ENCODE results near the gene MACROH2A1. TPM values are rescaled to one million over a fixed set of nuclear protein-coding genes. Genes with fewer than 3 reads are reported as not detected.

MACROH2A1 gene
- total RNA-seq, 1 experiment from 2014 or later = 236 TPM

DNA sequence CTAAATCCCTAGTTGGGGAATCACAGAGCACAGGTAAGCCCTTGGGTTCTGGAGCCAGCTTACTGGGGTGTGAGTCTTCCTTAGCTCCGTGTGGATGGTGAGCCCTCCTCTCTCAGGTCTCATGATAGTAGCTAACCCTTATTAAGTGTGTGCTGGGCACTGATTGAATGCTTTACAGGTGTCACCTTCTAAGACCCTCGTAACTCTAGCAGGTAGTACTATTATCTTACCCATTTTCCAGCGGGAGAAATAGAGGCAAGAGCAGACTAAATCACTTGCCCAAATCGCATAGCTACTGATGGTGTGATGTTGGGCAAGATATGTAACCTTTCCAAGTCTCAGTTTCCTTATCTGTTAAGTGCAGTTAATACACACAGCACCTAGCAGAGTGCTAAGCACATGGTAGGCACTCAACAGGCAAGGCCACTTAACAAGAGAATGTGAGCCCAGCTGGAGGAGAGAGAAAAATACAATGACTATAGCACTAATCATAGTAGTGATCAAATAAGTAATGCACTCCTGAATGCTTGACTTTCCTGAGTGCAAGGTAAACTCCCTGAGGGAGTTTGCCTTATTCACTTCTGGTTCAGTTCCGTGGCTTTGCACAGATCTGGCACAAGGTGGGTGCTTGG, 48.4 kb upstream of the MACROH2A1 start, which contains the start of gene DCANP1:
Gene DCANP1, minus strand, starts transcription at position 51 of the 632 bp plus-strand sequence. CDS start 240 bp downstream, outside the sequence.
- DNase-seq = no peak
- Histone ChIP-seq H3K9me3 (no peaks in the 10 kb centered on the region), H3K4me3 (ENCODE audit: low read depth, low read length) (no peak within 1 kb of the TSS), H3K36me3 (ENCODE audit: control insufficient read depth, insufficient read depth, low read length) (no peaks in the 10 kb centered on the region), H3K27me3 (replicated peaks; ENCODE audit: control insufficient read depth, insufficient read depth, low read length) (no peaks in the 10 kb centered on the region), H3K4me1 (no peaks in the 10 kb centered on the region)
- Mint-ChIP-seq H3K27me3 (ENCODE audit: insufficient read depth, unreplicated experiment) (no peaks in the 10 kb centered on the region), H3K9me3 (ENCODE audit: unreplicated experiment) (no peaks in the 10 kb centered on the region), H3K4me3 (ENCODE audit: unreplicated experiment) (no peak within 1 kb of the TSS), H3K4me1 (ENCODE audit: low read depth, unreplicated experiment) (no peaks in the 10 kb centered on the region), H3K36me3 (ENCODE audit: insufficient read depth, unreplicated experiment) (no peaks in the 10 kb centered on the region), H3K27ac (ENCODE audit: unreplicated experiment) (no peak within 1 kb of the TSS)
- no TSS peak for BruUV-seq (replicated peaks)
- intact Hi-C loops (cut with micrococcal nuclease; ENCODE audit: unreplicated experiment) = no loop called here
- TF ChIP-seq, protein P1, sequence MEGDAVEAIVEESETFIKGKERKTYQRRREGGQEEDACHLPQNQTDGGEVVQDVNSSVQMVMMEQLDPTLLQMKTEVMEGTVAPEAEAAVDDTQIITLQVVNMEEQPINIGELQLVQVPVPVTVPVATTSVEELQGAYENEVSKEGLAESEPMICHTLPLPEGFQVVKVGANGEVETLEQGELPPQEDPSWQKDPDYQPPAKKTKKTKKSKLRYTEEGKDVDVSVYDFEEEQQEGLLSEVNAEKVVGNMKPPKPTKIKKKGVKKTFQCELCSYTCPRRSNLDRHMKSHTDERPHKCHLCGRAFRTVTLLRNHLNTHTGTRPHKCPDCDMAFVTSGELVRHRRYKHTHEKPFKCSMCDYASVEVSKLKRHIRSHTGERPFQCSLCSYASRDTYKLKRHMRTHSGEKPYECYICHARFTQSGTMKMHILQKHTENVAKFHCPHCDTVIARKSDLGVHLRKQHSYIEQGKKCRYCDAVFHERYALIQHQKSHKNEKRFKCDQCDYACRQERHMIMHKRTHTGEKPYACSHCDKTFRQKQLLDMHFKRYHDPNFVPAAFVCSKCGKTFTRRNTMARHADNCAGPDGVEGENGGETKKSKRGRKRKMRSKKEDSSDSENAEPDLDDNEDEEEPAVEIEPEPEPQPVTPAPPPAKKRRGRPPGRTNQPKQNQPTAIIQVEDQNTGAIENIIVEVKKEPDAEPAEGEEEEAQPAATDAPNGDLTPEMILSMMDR (IDR thresholded peaks at IDR 0.05; ENCODE audit: insufficient read depth in 1 of 2, low read depth in 1 of 2, low read length in 1 of 2, severe bottlenecking in 1 of 2, unreplicated experiment in 1 of 2) = no peak
- POLR2A ChIA-PET = no interaction called here
- CTCF ChIA-PET = interaction anchor here (1.2 to 2.3 kb wide), 3 partner anchors 10 to 114 kb away, joined by 3 to 9 read pairs (median 6); no protein-coding TSS in a partner anchor

DNA sequence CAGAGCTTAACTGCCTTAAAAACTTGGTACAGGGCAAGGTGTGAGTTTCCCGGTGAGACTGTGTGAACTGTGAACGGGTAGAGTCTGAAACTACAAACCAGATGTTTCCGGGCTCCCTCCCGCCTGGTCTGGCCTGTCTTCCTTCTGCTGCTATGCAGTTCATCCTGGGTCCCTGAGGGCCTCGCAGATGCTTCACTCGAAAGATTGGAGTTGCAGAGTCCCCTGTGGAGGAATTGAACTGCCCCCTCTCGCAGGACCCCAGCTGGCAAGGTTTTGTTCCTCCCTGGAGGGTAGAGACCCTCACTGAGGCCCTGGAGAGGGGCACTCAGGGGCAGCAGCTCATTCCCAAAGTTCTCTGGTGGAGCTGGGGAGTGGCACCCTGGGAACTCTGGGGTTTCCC, 47.6 kb upstream of the MACROH2A1 start:
- H3K27me3 ChIP-seq (replicated peaks; ENCODE audit: control insufficient read depth, insufficient read depth, low read length) = no peaks in the 10 kb centered on the region
- intact Hi-C loops (cut with micrococcal nuclease; ENCODE audit: unreplicated experiment) = no loop called here
- H3K36me3 ChIP-seq (ENCODE audit: control insufficient read depth, insufficient read depth, low read length) = no peaks in the 10 kb centered on the region
- Mint-ChIP-seq H3K9me3 (ENCODE audit: unreplicated experiment) (no peaks in the 10 kb centered on the region), H3K27ac (ENCODE audit: unreplicated experiment) (no peak overlapping the region), H3K4me1 (ENCODE audit: low read depth, unreplicated experiment) (no peaks in the 10 kb centered on the region), H3K27me3 (ENCODE audit: insufficient read depth, unreplicated experiment) (no peaks in the 10 kb centered on the region), H3K36me3 (ENCODE audit: insufficient read depth, unreplicated experiment) (no peaks in the 10 kb centered on the region), H3K4me3 (ENCODE audit: unreplicated experiment) (no peak overlapping the region)
- no peak overlapping the region for H3K4me3 ChIP-seq (ENCODE audit: low read depth, low read length)
- no peaks in the 10 kb centered on the region for H3K4me1 ChIP-seq
- no peaks in the 10 kb centered on the region for H3K9me3 ChIP-seq
- TF ChIP-seq, protein P1 (IDR thresholded peaks at IDR 0.05; ENCODE audit: insufficient read depth in 1 of 2, low read depth in 1 of 2, low read length in 1 of 2, severe bottlenecking in 1 of 2, unreplicated experiment in 1 of 2) = no peak
- no TSS peak for BruUV-seq (replicated peaks)
- DNase-seq = no peak
- ChIA-PET POLR2A (no interaction called here), CTCF (interaction anchor here (1.2 to 2.3 kb wide), 2 partner anchors 11 to 114 kb away, joined by 3 to 6 read pairs; no protein-coding TSS in a partner anchor)

DNA sequence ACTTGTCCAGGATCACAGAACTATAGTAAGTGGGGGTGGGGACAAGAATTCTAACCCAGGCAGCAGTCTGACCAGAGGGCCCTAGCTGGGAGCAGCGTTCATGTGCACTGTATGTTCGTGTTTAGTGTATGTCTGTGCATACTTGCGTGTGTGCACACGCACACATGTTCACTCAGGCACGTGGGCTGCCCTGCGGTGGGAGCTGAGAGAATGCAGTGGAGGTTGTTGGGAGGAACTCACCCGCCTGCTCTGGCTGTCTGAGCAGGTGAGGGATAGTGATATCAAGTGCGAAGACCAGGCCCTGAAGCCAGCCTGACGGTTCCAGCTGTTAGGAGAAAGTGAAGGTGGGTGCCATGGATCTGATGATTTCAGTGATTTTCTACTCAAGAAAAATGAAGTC, 47.2 kb upstream of the MACROH2A1 start:
- Mint-ChIP-seq H3K9me3 (ENCODE audit: unreplicated experiment) (no peaks in the 10 kb centered on the region), H3K27ac (ENCODE audit: unreplicated experiment) (no peak overlapping the region), H3K36me3 (ENCODE audit: insufficient read depth, unreplicated experiment) (no peaks in the 10 kb centered on the region), H3K4me3 (ENCODE audit: unreplicated experiment) (no peak overlapping the region), H3K4me1 (ENCODE audit: low read depth, unreplicated experiment) (no peaks in the 10 kb centered on the region), H3K27me3 (ENCODE audit: insufficient read depth, unreplicated experiment) (no peaks in the 10 kb centered on the region)
- ChIA-PET POLR2A (no interaction called here), CTCF (interaction anchor here (1.2 to 2.3 kb wide), 2 partner anchors 11 to 115 kb away, joined by 3 to 6 read pairs; no protein-coding TSS in a partner anchor)
- no TSS peak for BruUV-seq (replicated peaks)
- no peak overlapping the region for H3K4me3 ChIP-seq (ENCODE audit: low read depth, low read length)
- intact Hi-C loops (cut with micrococcal nuclease; ENCODE audit: unreplicated experiment) = no loop called here
- H3K4me1 ChIP-seq = no peaks in the 10 kb centered on the region
- DNase-seq = no peak
- H3K27me3 ChIP-seq (replicated peaks; ENCODE audit: control insufficient read depth, insufficient read depth, low read length) = no peaks in the 10 kb centered on the region
- no peaks in the 10 kb centered on the region for H3K9me3 ChIP-seq
- TF ChIP-seq, protein P1 (IDR thresholded peaks at IDR 0.05; ENCODE audit: insufficient read depth in 1 of 2, low read depth in 1 of 2, low read length in 1 of 2, severe bottlenecking in 1 of 2, unreplicated experiment in 1 of 2) = no peak
- H3K36me3 ChIP-seq (ENCODE audit: control insufficient read depth, insufficient read depth, low read length) = no peaks in the 10 kb centered on the region

Data from Caco-2 (cell line).